HG02588 (cell line): ENCODE measurements around the gene DNASE2B.

Source experiments
- ATAC-seq: cut with Tn5 transposase; IDR thresholded peaks from one replicate; pipeline ENCODE4 v1.9.1; 2021; ENCODE audit warnings: mild to moderate bottlenecking, moderate library complexity; ENCODE audit not compliant: unreplicated experiment

The DNASE2B gene

GRCh38 chr1:84450910-84451309 is 52.6 kb downstream of the DNASE2B start:
- ATAC-seq, result no peak

GRCh38 chr1:84452436-84452835 is 54.2 kb downstream of the DNASE2B start:
- ATAC-seq, result no peak

- no peak for ATAC-seq
Observed at GRCh38 chr1:84462118-84462517, 63.8 kb downstream of the DNASE2B start.
